NCI-H82 treated with DMSO at 0.1 percent for 48 hours (cell line): Measurements from ENCODE around the gene DAZAP1.

Experiments used
- DNase-seq: peaks from one replicate; lab custom pipeline; 2025; ENCODE audit not compliant: unreplicated experiment; lab: John Stamatoyannopoulos, UW

DAZAP1 gene

DNA sequence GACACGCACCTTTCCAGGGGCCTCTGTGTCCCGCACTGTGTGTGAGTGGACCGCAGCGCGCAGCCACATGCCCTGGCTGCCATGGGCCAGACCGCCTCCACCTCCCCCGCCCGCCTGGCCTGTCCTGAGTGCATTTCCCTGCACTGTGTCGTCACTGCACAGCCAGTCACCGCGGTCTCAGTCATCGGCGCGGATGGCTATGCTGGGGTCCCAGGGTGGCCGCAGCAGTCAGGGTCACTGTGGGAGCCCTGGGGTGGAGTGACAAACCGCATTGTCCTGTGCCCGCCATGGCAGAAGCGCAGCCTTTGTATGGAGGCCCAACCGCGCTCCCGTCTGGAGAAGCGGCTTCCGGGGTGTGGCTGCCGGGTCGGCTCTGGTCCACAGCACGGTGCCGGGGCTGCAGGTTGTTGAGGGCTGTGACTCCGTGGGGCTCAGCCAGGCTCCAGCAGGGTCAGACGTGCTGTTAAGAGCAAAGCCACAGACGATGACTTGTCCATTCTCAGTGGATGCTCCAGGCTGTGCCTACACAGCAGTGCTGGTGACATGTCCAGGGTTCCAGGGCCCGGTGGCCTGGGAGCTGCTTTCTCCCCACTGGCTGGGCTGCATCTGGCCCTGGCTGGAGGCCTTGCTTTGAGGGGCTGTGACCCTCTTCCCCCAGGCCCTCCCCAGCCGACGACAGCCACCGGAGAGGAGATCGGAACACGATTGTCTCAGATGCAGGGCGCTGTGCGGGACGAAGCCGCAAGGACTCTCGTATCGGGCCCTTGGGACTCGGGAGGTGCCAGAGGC, 30.0 kb upstream of the DAZAP1 start:
- DNase-seq = no peak

DNA sequence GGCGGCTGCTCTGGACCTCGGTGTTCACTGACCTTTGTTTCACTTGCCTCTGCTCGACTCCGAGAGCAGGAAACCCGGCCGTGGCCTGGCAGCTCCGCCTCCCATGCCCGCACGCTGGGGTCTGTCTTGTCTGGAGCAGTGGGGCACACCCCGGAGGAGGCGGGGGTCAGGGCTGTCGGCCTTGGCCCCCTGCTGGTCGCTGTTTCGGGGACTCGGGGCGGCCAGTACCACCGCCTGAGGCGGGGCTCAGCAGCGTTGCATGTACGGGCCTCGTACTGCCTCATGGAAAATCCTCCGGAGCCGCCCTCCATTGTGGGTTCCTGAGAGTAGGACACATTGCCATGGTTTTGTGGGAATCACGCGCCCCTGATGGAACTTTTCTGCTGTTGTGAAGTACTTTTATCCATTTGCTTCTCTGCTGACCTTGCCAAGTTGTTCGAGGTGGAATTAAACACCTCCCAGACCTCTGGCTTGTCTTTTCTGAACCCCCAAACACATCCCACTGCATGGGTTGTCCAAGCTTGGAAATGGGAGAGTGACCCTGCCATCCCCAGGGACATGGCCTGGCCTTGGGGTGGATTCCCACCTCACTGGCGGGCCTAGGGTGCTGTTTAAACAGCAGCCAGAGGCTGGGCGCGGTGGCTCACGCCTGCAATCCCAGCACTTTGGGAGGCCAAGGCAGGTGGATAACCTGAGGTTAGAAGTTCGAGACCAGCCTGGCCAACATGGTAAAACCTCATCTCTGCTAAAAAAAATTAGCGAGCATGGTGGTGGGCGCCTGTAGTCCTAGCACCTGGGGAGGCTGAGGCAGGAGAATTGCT, 29.2 kb upstream of the DAZAP1 start:
- no peak for DNase-seq

DNA sequence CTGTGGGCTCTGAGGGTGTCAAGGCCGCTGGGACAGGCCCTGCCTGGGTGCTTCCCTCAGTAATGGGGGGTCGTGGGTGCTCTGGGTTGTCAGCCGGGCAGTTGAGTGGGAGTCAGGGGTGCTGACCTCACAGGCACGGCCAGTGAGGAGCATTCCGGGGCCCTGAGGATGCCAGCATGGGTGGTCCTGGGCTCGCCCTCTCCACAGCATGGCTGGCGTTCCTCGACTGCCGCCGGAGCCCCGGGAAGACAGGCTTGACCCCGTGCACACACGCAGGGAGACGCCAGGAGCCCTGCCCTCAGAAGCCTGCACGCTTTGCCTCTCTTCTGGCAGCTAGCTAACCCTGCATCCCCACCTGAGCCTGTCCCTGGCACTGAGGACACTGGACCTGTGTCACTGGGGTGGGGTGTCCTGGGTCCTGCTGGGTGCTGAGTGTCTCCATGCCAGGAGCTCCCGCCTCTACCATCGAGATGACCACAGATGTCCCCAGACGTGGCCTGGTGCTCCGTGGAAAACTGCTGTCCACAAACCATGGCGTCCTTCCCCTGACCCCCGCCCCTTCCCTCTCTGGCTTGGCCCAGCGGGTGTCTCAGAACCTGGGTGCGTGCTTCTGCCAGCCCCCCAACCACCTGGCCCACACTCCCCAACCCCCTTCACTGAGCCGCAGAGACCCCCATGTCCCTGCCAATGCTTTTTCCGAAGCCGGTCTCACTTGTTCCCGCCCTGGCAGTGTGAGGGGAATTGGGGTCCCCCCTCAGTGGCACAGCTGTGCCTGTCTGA, 28.1 kb upstream of the DAZAP1 start:
- DNase-seq = no peak

DNA sequence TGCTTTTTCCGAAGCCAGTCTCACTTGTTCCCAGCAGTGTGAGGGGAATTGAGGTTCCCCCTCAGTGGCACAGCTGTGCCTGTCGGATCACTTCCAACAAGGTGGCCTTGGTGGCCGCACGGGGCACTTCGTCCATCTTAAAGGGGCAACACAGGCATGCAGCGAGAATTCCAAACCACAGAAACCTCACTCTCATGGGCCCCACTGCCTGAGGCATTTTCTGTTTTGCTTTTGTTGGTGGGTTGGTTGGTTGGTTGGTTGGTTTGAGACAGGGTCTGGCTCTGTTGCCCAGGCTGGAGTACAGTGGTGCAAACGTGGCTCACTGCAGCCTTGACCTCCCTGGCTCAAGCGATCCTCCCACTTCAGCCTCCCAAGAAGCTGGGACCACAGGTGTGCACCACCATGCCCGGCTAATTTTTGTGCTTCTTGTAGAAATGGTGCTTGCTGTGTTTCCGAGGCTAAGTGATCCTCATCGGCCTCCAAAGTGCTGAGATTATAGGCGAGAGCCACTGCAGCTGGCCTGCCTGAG, 27.4 kb upstream of the DAZAP1 start:
- DNase-seq = no peak

DNA sequence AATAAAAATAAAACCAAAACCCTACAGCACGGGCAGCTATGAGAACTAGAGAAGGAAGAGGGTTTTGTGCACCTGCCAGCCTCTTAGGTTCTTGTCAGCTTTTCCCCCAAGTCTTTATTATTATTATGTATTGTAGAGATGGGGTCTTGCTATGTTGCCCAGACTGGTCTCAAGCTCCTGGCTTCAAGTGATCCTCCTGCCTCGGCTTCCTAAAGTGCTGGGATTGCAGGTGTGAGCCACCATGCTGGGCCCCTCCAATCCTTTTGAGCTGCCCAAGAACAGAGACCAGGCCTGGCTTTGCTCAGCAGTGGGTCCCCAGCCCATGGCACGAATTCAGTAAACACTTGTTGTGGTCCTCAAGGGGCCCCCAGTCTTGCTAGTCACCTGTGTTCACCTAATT, 25.1 kb upstream of the DAZAP1 start:
- no peak for DNase-seq

DNA sequence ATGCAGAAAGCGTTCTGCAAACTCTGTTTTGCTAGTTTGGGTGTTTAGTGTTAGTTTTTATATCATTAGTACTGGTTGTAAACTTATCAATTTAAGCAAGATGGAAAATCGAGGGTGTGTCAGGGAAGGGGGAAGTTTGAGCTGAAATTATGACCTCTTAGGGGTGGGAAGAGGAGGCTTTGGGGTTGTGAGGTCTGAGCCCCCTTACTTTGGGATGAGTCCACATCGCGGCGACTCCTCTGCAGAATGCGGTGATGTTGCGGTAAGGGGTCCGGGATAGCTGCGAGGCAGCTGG, 24.4 kb upstream of the DAZAP1 start:
- no peak for DNase-seq

DNA sequence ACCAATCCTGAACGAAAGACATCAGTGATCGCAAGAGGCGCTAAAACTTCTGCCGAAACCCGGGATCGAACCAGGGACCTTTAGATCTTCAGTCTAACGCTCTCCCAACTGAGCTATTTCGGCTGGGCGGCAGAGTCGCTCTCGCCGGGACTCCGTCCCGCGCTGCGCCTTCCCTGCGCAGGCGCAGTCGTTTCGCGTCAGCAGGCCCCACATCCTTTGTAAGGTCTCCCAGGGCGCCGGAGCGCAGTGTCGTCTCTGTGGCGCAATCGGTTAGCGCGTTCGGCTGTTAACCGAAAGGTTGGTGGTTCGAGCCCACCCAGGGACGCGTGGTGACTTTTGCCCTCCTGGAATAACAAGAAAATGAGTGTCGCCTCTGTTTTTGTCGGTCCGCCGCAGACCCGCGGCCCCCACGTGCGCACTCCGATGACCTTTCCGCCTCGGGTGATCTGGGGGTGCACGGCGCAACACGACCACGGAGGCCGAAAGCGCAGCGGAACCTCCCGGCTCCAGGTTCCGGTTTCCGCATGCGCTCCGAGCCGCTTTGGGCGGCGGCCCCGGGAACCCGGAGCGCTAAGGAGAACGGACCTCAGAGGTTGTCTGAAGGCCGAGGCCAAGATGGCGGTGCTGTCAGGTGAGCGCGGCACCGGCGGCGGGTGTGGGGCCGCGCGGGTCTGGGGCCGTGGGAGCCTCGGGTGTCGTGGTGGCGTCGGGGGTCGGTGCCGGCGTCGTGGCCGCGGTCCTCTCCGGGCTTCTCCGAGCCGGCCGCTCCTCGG, 23.9 kb upstream of the DAZAP1 start, which contains the start of gene NDUFS7:
TSS of gene NDUFS7 (plus strand) at position 596 of the 773 bp plus-strand sequence. CDS start at position 616, 20 bp downstream.
- DNase-seq = peak; percentile 44

DNA sequence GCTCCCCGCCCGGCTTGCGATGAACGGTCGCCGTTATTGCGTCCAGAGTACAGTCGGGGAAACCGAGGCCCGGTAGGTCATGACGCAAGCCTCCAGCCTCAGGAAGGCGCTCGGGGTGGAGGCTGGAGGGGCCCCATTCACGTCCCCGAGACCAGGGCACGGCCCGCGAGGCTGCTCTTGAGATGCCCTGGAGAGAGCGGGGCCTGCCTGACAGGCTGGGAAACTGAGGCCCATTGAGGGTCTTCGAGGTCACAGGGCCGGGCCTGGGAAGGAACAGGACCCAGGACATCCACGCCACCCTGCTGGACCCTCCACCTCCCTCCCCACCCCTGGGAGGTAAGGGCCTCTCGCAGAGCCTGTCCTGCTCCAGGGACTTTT, 23.3 kb upstream of the DAZAP1 start:
- no peak for DNase-seq

DNA sequence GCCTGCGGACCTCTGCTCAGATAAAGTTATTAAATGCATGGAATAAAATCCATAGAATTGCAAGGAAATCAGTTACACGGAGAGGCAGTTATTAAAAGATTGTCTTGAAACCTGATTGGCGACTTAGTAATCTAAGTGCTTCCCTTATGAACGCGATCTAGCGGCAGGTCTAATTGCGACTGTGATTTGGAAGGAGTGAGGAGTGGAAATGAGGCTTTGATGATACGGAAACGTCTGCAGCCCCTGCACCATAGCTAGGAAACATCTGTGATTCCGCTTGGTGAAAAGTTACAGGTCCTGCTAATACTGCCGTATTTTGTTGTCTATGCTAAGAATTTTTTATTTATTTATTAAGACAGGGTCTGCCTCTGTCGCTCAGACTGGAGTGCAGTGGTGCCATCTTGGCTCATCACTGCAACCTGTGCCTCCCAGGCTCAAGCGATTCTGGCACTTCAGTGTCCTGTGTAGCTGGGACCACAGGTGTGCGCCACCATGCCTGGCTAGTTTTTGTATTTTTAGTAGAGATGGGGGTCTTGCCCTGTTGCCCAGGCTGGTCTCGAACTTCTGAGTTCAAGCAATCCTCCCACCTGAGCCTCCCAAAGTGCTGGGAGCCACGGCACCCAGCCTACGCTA, 22.8 kb upstream of the DAZAP1 start:
- no peak for DNase-seq

DNA sequence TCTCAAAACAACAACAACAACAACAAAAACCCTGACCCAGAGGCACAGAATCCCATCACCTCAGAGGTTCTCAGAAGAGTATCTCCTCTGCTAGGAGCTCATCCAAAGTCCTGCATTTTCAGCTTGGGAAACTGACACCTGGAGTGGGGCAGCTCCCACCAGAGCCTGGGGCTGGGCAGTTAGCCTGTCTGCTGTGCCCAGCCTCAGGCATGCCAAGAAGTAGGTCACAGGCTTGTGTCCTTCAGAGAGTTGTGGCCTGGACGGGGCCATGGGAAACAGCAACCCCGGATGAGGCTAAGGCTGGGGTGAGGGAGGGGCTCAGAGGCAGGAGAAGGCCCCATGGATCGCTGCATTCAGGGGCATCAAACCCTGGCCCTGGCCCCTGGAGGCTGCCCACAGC, 21.6 kb upstream of the DAZAP1 start:
- DNase-seq = no peak

DNA sequence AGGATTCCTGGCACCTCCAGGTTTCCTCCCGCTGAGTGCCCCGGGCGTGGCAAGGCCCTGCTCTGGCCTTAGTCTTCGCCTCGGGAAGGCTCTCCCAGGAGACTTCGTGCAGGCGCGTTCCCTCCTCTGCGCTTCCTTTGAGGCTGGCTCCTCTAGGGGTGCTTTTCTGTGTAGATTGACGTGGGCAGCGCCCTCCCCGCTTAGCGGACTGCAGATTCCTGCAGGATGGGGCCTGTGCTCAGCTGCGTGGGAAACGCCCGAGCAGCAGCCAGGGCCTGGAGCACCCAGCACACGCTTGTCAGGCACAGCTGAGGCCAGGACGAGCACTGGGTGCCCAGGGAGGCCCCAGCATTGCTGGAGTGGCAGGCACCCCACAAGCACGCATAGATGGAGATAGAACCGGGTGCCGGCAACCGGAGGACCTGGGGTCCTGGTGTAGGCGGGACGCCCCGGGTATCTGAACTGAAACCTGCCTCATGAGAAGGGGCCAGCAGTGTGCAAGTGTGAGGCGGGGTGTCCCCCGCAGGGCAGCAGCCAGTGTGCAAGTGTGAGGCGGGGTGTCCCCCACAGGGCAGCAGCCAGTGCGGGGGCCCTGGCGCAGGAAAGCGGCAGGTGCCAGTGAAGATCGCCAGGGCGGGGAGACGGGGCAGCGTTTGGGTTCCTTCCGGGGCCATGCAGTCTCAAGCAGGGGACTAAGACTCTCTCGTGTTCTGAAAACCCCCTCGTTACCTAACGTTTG, 20.3 kb upstream of the DAZAP1 start:
- DNase-seq = no peak

DNA sequence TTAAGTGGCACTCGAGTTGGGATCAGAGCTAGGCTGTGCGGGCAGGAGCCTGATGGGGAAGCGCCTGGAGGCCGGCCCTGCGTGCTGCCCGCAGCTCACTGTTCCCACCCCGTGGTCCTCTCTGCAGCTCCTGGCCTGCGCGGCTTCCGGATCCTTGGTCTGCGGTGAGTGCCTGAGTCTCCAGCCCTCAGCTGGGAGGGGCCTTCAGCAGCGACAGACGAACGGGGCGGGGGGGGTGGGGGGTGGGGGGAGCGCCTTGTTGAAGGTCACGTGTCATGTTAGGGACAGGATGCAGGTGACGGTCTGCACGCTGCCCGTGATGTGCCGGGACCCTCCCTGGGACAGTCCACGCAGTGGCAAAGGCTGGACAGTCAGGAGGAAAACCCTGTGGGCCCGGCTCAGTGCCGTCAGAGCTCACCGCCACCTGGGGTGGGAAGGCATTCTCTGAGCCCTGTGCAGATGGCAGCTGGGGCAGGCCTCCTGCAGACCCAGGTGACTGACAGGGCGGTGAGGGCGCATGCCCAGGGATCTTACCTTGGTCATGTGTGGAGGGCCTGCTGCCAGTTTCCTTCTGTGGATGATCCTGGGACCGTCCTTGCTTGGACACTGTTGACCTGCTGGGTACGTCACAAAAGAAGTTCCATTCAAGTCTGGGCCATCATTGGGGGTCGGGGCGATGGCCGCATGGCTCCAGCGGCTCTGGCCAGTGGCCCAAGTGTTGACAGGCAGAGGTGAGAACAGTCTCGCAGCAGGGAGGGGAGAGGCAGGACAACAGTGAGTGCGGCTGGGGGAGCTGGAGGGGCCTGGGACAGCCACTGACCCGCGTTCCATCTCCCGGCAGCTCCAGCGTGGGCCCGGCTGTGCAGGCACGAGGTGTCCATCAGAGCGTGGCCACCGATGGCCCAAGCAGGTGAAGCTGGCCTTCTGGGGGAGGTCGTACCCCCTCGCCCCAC, 19.4 kb upstream of the DAZAP1 start:
- no peak for DNase-seq

DNA sequence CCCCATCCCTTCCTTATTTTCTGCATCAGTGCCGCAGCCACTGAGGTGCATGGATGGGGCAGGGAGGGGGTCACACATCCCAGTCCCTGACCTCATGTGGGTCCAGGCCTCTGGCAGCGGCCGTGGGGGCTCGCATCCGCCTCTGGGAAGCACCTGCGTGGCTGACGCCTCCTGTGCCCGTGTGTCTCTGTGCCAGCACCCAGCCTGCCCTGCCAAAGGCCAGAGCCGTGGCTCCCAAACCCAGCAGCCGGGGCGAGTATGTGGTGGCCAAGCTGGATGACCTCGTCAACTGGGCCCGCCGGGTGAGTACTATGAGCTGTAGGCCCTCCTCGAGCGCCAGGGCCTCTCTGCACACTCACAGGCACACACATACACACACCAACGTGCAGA, 18.8 kb upstream of the DAZAP1 start:
- DNase-seq = no peak

DNA sequence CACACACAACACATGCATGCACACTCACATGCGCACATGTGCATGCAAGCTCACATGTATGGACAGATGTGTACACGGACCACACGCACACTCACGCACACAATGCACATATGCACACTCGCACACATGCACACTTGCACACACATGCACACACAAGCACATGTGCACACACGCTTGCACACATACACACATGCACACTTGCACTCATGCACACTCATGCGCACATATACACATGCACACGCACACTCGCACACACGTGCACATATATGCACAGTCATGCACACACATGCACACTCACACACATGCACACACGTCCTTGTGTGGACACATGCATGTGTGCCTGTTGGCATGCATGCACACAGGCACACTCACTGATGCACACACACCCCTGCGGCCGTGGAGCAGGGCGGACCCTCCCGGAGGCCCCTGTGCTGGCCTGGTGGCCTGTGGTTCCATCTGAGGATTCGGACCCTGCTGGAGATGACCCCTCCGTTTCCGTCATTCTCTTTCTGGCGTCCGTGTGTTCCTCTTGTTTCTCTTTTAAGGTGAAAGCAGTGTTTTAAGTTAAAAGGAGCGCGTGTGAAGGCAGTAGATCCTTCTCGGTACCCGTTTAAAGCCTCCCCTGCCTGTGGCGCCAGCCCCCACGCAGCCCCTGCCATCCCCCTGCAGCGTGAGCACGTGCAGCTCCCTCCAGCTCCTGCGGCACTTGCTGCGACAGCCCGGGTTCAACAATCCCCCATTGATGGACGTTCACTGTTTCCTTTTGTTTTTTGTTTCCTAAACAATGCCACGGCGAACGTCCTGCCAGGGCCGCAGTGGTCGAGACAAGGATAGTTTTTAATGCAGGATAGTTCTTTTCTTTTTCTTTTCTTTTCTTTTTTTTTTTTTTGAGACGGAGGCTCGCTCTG, 18.1 kb upstream of the DAZAP1 start:
- DNase-seq = no peak

DNA sequence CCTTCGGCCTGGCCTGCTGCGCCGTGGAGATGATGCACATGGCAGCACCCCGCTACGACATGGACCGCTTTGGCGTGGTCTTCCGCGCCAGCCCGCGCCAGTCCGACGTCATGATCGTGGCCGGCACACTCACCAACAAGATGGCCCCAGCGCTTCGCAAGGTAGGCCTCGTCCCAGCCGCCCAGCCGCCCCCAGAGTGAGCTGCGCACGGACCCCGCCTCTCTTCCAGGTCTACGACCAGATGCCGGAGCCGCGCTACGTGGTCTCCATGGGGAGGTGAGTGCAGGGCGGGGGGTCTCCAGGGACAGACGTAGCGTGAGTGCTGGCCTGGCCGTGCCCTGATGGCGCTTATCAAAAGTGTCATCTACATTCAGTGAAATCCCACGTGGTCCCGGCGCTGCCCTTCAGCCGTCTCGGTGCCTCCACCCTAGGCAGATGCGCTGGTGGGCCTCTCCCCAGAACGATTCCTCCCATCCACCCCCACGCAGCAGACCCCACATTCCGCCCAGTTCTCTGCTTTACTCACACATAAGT, 16.4 kb upstream of the DAZAP1 start:
- DNase-seq = no peak

DNA sequence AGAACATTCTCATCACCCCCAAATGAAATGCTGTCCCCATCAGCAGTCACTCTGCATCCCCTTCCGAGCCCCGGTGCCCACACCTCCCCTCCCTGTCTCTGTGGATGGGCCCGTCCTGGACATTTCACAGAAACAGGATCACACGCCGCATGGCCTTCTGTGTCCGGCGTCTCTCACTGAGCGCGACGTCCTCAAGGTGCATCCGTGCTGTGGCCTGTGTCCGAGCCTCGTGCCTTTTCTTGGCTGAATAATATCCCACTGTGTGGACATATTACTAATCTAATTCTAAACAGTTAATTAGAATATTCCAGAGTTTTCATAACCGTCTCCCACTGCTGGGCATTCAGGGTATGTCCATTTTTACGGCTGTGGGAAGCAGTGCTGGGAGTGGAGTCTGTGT, 15.0 kb upstream of the DAZAP1 start:
- DNase-seq = no peak

DNA sequence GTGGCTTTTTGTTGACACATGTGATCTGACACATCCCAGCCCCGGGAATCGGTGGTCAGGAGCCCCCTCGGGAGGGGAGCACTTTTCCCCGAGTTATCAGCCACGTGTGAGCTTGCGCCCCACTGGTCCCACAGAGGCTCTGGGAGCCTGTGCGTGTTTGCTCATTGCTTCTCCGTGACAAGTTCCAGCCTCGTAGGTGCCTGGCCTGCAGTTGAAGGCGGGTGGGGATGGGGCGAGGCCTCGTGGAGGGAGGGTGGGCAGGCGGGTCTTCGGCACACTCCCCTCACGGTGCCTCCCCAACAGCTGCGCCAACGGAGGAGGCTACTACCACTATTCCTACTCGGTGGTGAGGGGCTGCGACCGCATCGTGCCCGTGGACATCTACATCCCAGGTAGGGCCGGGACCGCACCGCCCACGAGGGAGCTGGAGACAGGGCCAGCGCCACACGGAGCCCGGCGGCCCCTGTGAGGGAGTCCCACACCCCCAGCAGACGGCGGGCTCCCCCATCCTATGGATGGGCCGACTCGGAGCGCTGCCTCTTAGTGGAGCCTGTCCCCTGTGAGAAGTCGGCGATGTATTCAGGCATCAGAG, 14.4 kb upstream of the DAZAP1 start:
- no peak for DNase-seq
